GM15510 (cell line): ENCODE results near the gene DFFA.

Source experiments
- POLR2A ChIP-seq: IDR thresholded peaks from 3 replicates; pipeline ENCODE4 v1.6.1; 2011; ENCODE audit warnings: borderline replicate concordance; ENCODE audit not compliant: insufficient read length; ENCODE audit errors: extremely low read depth

Gene DFFA, protein sequence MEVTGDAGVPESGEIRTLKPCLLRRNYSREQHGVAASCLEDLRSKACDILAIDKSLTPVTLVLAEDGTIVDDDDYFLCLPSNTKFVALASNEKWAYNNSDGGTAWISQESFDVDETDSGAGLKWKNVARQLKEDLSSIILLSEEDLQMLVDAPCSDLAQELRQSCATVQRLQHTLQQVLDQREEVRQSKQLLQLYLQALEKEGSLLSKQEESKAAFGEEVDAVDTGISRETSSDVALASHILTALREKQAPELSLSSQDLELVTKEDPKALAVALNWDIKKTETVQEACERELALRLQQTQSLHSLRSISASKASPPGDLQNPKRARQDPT

DNA sequence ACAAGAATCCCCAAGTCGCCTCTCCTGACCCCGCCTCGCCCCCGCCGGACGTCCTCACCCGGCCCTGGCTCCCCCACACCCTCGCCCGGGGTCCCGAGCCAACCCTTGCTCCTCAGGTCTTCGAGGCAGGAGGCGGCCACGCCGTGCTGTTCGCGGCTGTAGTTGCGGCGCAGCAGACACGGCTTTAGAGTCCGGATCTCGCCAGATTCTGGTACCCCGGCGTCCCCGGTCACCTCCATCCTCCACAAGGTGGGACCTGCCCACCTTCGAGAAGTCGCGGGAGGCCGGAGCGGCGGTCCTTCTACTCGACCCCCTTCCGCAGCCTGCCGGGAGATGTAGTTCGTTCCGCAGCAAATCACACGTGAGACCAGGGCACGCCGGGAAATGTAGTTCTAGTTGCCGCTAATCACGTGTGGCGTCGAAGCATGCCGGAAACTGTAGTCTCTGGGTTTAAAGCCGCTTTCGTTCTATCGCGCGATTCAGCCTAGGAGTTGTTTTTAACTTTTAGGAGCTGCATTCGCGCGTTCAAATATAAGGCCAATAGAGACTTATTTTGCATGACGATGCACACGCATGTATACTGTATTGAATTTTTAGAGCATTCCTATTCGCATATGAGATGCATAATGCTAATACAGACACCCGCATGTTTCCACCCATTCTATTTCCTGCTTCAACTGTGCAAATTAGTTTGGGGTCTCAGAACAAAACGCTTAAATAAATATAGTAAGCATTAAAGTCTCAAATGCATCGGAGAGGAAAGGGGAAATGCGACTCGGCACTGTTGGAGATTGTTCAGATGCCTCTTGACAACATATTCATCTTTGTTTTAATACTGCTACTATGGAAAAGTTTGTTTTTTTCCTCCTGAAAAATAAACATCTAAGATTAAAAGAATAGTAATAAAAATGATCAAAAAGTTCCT lies at the start of gene DFFA:
TSS of gene DFFA (minus strand) at position 310 of the 925 bp plus-strand sequence. CDS start at position 239, 71 bp downstream.
- TF ChIP-seq POLR2A: peak; percentile 76

GRCh38 chr1:10521537-10522157 lies 49.3 kb upstream of the DFFA start:
- TF ChIP-seq POLR2A: no peak

DNA sequence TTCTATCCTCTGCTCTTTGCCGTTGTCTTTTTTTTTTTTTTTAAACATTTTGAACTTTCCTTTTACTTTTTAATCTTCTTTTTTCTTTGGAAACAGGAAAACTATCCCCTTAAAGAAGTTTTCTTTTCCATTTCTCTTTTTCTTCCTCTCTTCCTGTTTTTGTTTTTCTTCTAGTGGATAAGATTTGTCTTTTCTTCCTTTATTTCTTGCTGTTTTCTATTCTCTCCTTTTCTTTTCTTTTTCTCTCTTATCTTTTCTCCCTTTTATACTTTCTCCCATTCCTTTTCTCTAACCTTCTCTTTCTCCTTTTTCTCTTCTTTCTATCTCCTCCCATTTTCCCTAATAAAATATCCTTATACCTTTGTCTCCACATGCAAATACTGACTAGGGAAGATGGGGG lies 48.6 kb upstream of the DFFA start:
- TF ChIP-seq POLR2A: no peak

- TF ChIP-seq POLR2A: no peak
Measured at GRCh38 chr1:10520497-10520896, 48.2 kb upstream of the DFFA start.

GRCh38 chr1:10519016-10519417 lies 46.7 kb upstream of the DFFA start:
- TF ChIP-seq POLR2A: no peak

DNA sequence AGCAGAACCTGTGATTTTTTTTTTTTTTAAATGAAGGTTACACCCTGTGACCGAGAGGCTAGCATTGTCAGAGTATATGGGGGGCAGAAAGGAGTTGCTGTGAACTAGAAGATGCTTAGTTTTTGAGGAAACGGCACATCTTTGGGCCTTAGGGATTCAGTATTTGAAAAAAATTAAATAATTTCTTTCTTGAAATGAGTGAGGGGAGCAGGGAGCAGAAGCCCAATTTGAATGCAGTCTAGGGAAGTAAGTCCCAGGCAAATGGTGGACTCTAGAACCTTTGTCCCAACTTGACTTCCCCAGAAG lies 45.3 kb upstream of the DFFA start:
- TF ChIP-seq POLR2A: no peak

GRCh38 chr1:10516925-10517676 lies 44.8 kb upstream of the DFFA start:
- no peak for TF ChIP-seq POLR2A

- TF ChIP-seq POLR2A: no peak
Measured at GRCh38 chr1:10515976-10516750, 43.8 kb upstream of the DFFA start.

- TF ChIP-seq POLR2A: no peak
Measured at GRCh38 chr1:10515301-10515975, 43.1 kb upstream of the DFFA start.

DNA sequence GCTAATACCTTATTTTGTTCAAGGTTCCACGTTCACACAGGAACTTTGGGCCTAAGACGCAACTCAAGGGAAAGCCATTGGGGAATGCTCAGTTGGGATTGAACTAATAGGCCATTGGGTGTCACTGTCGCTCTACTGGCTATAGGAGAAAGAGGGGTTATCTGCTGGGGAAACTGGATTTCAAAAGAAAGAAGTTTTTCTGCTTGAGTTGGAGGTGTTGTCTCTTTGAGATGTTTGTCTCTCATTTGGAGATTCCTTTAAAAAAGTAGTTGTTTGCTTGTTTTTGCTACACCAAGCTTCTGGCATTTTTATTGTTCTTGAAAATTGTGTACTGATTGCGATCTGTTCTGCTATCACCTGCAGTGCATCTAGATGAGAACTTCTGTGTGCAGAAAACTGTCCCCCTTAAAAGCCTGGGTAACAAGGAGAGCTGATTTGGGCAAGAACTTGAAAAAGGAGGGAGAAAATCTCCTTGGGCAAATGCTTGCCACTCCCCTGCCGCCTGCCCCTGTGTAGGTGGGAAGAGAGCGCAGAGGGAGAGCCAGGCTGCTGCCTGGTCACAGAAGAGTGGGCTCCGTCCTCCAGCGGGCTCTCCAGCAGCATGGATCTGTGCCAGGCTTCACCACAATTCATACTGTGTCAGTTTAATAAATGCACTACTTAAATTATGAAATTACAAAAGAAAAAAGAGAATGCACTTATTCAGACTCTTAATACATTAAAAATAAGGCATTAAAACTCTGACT lies 42.3 kb upstream of the DFFA start:
- TF ChIP-seq POLR2A: no peak

GRCh38 chr1:10513199-10513598 lies 40.9 kb upstream of the DFFA start:
- no peak for TF ChIP-seq POLR2A

- no peak for TF ChIP-seq POLR2A
Measured at GRCh38 chr1:10511494-10511885, 39.2 kb upstream of the DFFA start.
